Spleen (tissue), 7 donors: ENCODE measurements around the gene POLE3.

ENCODE experiments used
- CTCF ChIP-seq, 11 experiments: fragments of 200-600 bp in 7 of 11; fragments of 450-650 bp in 4 of 11; sonication (generic) in 4 of 11; IDR thresholded peaks in 8 of 11; conservative IDR thresholded peaks in 3 of 11; 1 replicate in 7 of 11; 2 replicates in 4 of 11; pipeline versions ENCODE4 v1.4.0 to v1.8.0; 2016 to 2021; ENCODE audit warnings: antibody characterized with exemption in 11 of 11, inconsistent platforms in 4 of 11, mild to moderate bottlenecking in 1 of 11
- POLR2A ChIP-seq, 3 donors: fragments of 450-650 bp; IDR thresholded peaks; one replicate each; pipeline ENCODE4 v1.5.1; 2017; ENCODE audit warnings: antibody characterized with exemption in 3 of 3, mild to moderate bottlenecking in 1 of 3
- donor health status: DM: no; HTN: no; CAD: no; lungs with moderate emphysema.
- donor health status: DM: no; HTN: no; CAD: no.
- donor health status: DM: no; HTN: no; CAD: no.

GRCh38 chr9:113386571-113387393, 23.7 kb downstream of the POLE3 start:
- TF ChIP-seq CTCF (IDR thresholded peaks at IDR 0.05 in 8 of 11, conservative IDR thresholded peaks at IDR 0.05 in 3 of 11), result no peak
- TF ChIP-seq POLR2A (IDR thresholded peaks at IDR 0.05), result no peak
